ENCODE data around the gene RAMP3. TPM values are rescaled to one million over a fixed set of nuclear protein-coding genes. Genes with fewer than 3 reads are reported as not detected.

RAMP3 gene
- total RNA-seq, 4 donors from 2014 or later: 14.4 to 62.9 (median 33.6) TPM

DNA sequence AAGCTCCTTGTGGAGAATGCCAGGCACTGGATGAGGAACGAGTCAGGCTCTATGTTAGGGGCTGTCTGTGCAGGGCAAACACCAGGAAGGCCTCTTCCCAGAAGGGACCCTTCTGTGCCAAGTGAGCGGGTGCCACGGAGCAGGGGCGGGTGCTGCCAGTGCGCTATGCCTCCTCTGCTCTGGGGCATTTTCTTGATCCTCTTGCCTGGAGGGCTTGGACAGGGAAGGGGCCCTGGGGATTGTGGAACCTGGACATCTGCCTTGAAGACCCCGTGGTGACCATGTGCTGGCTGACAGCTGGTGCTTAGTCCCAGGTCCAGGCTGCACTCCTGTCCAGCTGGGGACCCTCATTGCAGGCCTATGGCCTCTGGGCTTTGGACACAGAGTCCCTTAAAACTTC, 30.7 kb upstream of the RAMP3 start:
- Histone ChIP-seq H3K27ac (no peak overlapping the region), H3K4me1 (no peaks in the 10 kb centered on the region), H3K36me3 (no peaks in the 10 kb centered on the region), H3K27me3 (no peaks in the 10 kb centered on the region), H3K4me3 (no peak overlapping the region), H3K9me3 (no peaks in the 10 kb centered on the region)
- no peak for DNase-seq (ENCODE audit: low spot score in 2 of 2)
- no peak for TF ChIP-seq POLR2A (IDR thresholded peaks at IDR 0.05)
- WGBS: 50% methylated on average over 2 of the region's 6 CpGs

DNA sequence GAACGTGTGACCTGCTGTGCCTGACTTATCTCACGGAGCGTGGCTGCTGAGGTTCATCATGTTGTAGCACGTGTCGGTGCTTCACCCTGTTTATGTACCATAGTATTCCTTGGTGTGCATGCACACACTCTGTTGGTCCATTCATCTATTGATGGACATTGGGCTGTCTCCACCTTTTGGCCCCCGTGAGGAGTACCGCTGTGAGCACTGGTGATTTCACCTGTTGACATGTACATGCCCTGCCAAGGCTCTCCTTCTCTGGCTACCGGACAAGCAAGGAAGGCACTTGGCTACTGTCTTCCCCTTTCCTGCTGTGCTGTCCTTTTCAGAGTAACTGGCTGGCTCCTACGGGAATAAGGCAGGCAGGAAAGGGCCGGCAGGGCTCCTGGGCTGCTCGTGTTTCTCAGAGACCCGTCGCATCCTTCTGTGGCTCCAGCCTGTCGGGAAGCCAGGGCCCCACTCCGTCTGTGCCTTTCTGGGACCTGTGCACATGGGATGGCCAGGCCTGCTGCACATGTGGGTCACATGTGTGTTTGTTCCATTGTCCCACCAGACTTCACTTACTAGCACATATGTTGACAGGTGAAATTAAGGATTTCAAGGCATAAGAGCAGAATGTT, 28.3 kb upstream of the RAMP3 start:
- no peak for DNase-seq (ENCODE audit: low spot score in 2 of 2)
- no peak for TF ChIP-seq EP300 (IDR thresholded peaks at IDR 0.05)
- TF ChIP-seq, protein P1, sequence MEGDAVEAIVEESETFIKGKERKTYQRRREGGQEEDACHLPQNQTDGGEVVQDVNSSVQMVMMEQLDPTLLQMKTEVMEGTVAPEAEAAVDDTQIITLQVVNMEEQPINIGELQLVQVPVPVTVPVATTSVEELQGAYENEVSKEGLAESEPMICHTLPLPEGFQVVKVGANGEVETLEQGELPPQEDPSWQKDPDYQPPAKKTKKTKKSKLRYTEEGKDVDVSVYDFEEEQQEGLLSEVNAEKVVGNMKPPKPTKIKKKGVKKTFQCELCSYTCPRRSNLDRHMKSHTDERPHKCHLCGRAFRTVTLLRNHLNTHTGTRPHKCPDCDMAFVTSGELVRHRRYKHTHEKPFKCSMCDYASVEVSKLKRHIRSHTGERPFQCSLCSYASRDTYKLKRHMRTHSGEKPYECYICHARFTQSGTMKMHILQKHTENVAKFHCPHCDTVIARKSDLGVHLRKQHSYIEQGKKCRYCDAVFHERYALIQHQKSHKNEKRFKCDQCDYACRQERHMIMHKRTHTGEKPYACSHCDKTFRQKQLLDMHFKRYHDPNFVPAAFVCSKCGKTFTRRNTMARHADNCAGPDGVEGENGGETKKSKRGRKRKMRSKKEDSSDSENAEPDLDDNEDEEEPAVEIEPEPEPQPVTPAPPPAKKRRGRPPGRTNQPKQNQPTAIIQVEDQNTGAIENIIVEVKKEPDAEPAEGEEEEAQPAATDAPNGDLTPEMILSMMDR (IDR thresholded peaks at IDR 0.05): no peak
- TF ChIP-seq POLR2AphosphoS5 (IDR thresholded peaks at IDR 0.05): no peak
- TF ChIP-seq POLR2A (IDR thresholded peaks at IDR 0.05): no peak
- Histone ChIP-seq H3K27ac (no peak overlapping the region), H3K27me3 (no peaks in the 10 kb centered on the region), H3K4me1 (no peaks in the 10 kb centered on the region), H3K36me3 (no peaks in the 10 kb centered on the region), H3K9me3 (no peaks in the 10 kb centered on the region), H3K4me3 (no peak overlapping the region)
- WGBS: 76% methylated on average over 15 of the region's 15 CpGs

DNA sequence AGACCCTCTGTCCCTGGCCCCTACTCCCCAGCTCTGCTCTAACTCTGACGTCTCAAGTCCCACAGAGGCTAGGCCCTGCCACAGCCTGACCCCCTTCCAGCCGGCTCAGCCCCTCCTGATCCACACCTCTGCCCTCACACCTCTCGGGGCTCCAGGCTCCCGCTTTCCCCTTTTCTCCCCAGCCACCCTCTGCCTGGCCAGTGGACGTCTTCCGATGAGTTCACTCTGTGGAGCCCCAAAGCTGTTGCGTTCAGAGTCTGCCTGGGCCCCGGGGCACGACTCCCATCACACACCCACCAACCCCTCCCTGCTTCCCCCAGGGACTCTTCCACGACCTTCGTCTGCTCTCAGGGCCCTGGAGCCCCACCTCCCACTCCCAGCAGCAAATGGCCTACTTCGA, 27.7 kb upstream of the RAMP3 start:
- TF ChIP-seq, protein P1 (IDR thresholded peaks at IDR 0.05): no peak
- TF ChIP-seq POLR2A (IDR thresholded peaks at IDR 0.05): no peak
- no peak for TF ChIP-seq EP300 (IDR thresholded peaks at IDR 0.05)
- no peak for TF ChIP-seq POLR2AphosphoS5 (IDR thresholded peaks at IDR 0.05)
- Histone ChIP-seq H3K27me3 (no peaks in the 10 kb centered on the region), H3K4me3 (no peak overlapping the region), H3K36me3 (no peaks in the 10 kb centered on the region), H3K9me3 (no peaks in the 10 kb centered on the region), H3K27ac (no peak overlapping the region), H3K4me1 (no peaks in the 10 kb centered on the region)
- 72% methylated on average over 12 of the region's 12 CpGs for WGBS
- no peak for DNase-seq (ENCODE audit: low spot score in 2 of 2)

DNA sequence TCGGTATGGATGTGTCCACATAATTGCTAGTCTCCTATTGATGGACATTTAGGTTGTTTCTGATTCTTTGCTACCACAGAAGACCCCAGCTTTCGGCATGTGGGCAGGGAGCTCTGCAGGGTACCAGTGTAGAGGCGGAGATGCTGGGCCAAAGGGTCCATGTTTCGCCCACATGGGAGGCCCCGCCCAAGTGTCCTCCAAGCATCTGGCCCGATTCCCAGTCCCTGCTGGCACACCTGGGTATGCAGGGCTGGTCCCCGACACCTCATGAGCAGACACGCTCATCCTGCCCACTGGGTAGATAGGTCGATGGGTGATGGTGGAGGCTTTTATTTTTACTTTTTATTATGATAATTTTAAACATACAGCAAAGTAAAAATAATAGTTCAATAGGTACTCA, 26.7 kb upstream of the RAMP3 start:
- Histone ChIP-seq H3K4me3 (no peak overlapping the region), H3K9me3 (no peaks in the 10 kb centered on the region), H3K27me3 (no peaks in the 10 kb centered on the region), H3K36me3 (no peaks in the 10 kb centered on the region), H3K27ac (no peak overlapping the region), H3K4me1 (no peaks in the 10 kb centered on the region)
- 68% methylated on average over 6 of the region's 9 CpGs for WGBS
- DNase-seq (ENCODE audit: low spot score in 2 of 2): no peak
- no peak for TF ChIP-seq EP300 (IDR thresholded peaks at IDR 0.05)

DNA sequence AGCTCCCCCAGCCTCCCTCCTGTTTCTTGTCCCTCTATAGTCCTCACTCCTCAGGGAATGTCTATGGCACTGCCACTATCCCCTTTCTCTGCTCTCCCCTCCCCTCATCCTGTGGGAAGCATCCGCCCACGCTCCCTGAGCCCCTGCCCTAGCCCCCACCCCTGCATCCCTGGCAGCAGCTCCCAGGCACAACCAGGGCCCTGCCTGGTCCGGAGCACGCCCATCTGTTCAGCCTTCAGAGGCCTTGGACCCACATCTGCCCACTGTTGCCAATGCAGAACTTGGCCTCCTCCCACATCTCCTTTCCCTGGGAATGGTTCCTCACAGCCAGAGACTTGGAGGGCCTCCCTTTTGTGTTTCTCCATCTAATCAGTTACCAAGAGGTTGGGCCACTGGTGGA, 25.7 kb upstream of the RAMP3 start:
- WGBS: 69% methylated on average over 4 of the region's 4 CpGs

DNA sequence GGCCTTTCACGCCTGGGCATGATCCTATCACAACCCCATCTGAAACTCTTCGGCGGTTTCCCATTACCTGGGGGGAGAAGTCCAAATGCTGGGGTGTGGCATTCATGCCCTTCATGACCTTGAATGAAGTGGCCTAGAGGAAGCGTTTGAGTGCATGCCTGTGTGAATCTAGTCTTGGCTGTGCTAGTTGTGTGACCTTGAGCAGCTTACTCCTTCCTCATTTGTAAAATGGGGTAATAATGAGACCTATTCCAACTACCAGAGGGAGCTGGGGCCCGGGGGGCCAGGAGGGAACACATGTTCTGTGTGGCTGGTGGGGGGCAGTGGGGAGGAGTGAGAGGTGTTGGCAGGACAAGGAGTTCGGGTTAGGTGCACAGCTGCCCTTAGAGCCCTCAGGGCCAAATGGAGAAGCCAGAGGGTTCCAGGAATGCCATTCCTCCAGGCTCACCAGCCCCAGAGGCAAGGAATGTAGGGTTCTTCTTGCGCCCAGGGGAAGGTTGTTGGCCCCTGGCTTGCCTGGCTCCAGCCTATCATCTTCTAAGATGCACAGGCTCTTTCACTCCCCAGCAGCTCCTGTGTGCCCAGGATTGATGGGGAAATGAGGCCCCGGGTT, 24.8 kb upstream of the RAMP3 start:
- DNase-seq (ENCODE audit: low spot score in 2 of 2): no peak
- 84% methylated on average over 8 of the region's 8 CpGs for WGBS
- TF ChIP-seq EP300 (IDR thresholded peaks at IDR 0.05): no peak
- TF ChIP-seq, protein P1 (IDR thresholded peaks at IDR 0.05): no peak
- TF ChIP-seq POLR2AphosphoS5 (IDR thresholded peaks at IDR 0.05): no peak
- no peak for TF ChIP-seq POLR2A (IDR thresholded peaks at IDR 0.05)
- H3K36me3 ChIP-seq: no peaks in the 10 kb centered on the region
- H3K9me3 ChIP-seq: no peaks in the 10 kb centered on the region
- H3K27me3 ChIP-seq: no peaks in the 10 kb centered on the region
- H3K4me3 ChIP-seq: no peak overlapping the region
- H3K4me1 ChIP-seq: no peaks in the 10 kb centered on the region
- H3K27ac ChIP-seq: no peak overlapping the region

More for the DNA sequence above, 25.7 kb upstream of the RAMP3 start:
- no peak overlapping the region for H3K4me3 ChIP-seq
- no peaks in the 10 kb centered on the region for H3K27me3 ChIP-seq
- no peaks in the 10 kb centered on the region for H3K4me1 ChIP-seq
- DNase-seq (ENCODE audit: low spot score in 2 of 2): no peak
- H3K36me3 ChIP-seq: no peaks in the 10 kb centered on the region
- no peaks in the 10 kb centered on the region for H3K9me3 ChIP-seq
- H3K27ac ChIP-seq: no peak overlapping the region
- TF ChIP-seq POLR2AphosphoS5 (IDR thresholded peaks at IDR 0.05) (no peak), EP300 (IDR thresholded peaks at IDR 0.05) (no peak), POLR2A (IDR thresholded peaks at IDR 0.05) (no peak)
- TF ChIP-seq, protein P1 (IDR thresholded peaks at IDR 0.05): no peak

Measured in suprapubic skin (tissue), 4 donors.